OCI-LY7 (cell line): ENCODE results near the gene TMEM256. TPM values are rescaled to one million over a fixed set of nuclear protein-coding genes. Genes with fewer than 3 reads are reported as not detected.

Experiments
- BruUV-seq: library from RNA; stranded (reverse); fragments of 400-500 nt; replicated peaks from 2 replicates; lab custom pipeline; 2021; lab: Mats Ljungman, UMichigan
- CTCF ChIA-PET: fragments of 300-600 bp; sonication (Branson Sonifier 250); formaldehyde crosslinking; loops from one replicate; lab custom pipeline; 2022; ENCODE audit warnings: antibody characterized with exemption; ENCODE audit not compliant: unreplicated experiment; lab: Charles Lee
- POLR2A ChIA-PET: fragments of 300-600 bp; sonication (Branson Sonifier 250); formaldehyde crosslinking; loops from one replicate; lab custom pipeline; 2022; ENCODE audit warnings: antibody characterized with exemption; lab: Charles Lee
- DNase-seq: peaks from one replicate; pipeline ENCODE4 v3.0.0-alpha.2; 2015; ENCODE audit warnings: low spot score
- H2AFZ ChIP-seq: fragments of 200-600 bp; sonication (generic), shearing (Covaris generic); 2 replicates; pipeline ENCODE4 v1.6.1; 2014; ENCODE audit warnings: mild to moderate bottlenecking, antibody characterized with exemption, low read length, moderate library complexity
- H3K27ac ChIP-seq: fragments of 200-600 bp; sonication (generic); 2 replicates; pipeline ENCODE4 v1.5.1; 2014; ENCODE audit warnings: mixed run types, low read depth, mild to moderate bottlenecking, moderate library complexity, low read length, inconsistent platforms; ENCODE audit not compliant: poor library complexity, severe bottlenecking
- H3K36me3 ChIP-seq: fragments of 200-600 bp; sonication (generic); 2 replicates; pipeline ENCODE4 v1.6.1; 2014; ENCODE audit warnings: mild to moderate bottlenecking, antibody characterized with exemption, low read length, moderate library complexity, mixed read lengths; ENCODE audit not compliant: insufficient read depth
- H3K4me1 ChIP-seq: fragments of 200-600 bp; sonication (generic); 2 replicates; pipeline ENCODE4 v1.5.1; 2014; ENCODE audit warnings: mild to moderate bottlenecking, low read length; ENCODE audit not compliant: insufficient read depth, poor library complexity, severe bottlenecking
- H3K4me2 ChIP-seq: fragments of 200-600 bp; sonication (generic); 2 replicates; pipeline ENCODE4 v1.6.1; 2014; ENCODE audit warnings: mild to moderate bottlenecking, low read length
- H3K4me3 ChIP-seq: fragments of 200-600 bp; sonication (generic); 2 replicates; pipeline ENCODE4 v1.5.1; 2014; ENCODE audit warnings: mild to moderate bottlenecking, low read depth, low read length; ENCODE audit not compliant: poor library complexity, severe bottlenecking
- H3K79me2 ChIP-seq: fragments of 200-600 bp; sonication (generic); 2 replicates; pipeline ENCODE4 v1.6.1; 2016; ENCODE audit warnings: low read depth, mild to moderate bottlenecking, low read length, moderate library complexity, mixed read lengths; ENCODE audit not compliant: insufficient read depth
- H3K9me2 ChIP-seq: fragments of 200-600 bp; sonication (generic); 2 replicates; pipeline ENCODE4 v1.6.1; 2016; ENCODE audit warnings: mild to moderate bottlenecking, low read length, mixed read lengths; ENCODE audit not compliant: insufficient read depth
- H3K9me3 ChIP-seq: fragments of 200-600 bp; sonication (generic); 2 replicates; pipeline ENCODE4 v1.6.1; 2014; ENCODE audit warnings: mild to moderate bottlenecking, mixed run types, low read length, mixed read lengths
- H4K20me1 ChIP-seq: fragments of 200-600 bp; sonication (generic); 2 replicates; pipeline ENCODE4 v1.6.1; 2014; ENCODE audit warnings: mild to moderate bottlenecking, antibody characterized with exemption, low read length, moderate library complexity, mixed read lengths; ENCODE audit not compliant: insufficient read depth
- CTCF ChIP-seq: fragments of 200-600 bp; sonication (generic); conservative IDR thresholded peaks from 2 replicates; pipeline ENCODE4 v1.5.1; 2014; ENCODE audit warnings: mild to moderate bottlenecking, antibody characterized with exemption, low read length, moderate library complexity, mixed read lengths
- EZH2phosphoT487 ChIP-seq: fragments of 200-600 bp; sonication (generic); IDR thresholded peaks from 2 replicates; pipeline ENCODE4 v1.6.1; 2018; ENCODE audit warnings: low read depth, borderline replicate concordance, mild to moderate bottlenecking, mixed run types, antibody characterized with exemption, low read length, moderate library complexity, mixed read lengths
- intact Hi-C: fragments of 100-400 bp; cut with micrococcal nuclease; formaldehyde crosslinking; loops from one replicate; pipeline ENCODE4 v1.10.0; 2022; ENCODE audit not compliant: unreplicated experiment
- total RNA-seq, 2 experiments: library from RNA; depleted of rRNA in 1 of 2; stranded (reverse); fragments of >200 nt in 1 of 2; shearing (Covaris generic) in 1 of 2; gene quantifications; 2 replicates each; pipeline ENCODE4 v1.2.3, GENCODE V29; 2014 to 2022

The TMEM256 gene
- total RNA-seq, 2 experiments from 2014 or later = 96.6 to 165 TPM

DNA sequence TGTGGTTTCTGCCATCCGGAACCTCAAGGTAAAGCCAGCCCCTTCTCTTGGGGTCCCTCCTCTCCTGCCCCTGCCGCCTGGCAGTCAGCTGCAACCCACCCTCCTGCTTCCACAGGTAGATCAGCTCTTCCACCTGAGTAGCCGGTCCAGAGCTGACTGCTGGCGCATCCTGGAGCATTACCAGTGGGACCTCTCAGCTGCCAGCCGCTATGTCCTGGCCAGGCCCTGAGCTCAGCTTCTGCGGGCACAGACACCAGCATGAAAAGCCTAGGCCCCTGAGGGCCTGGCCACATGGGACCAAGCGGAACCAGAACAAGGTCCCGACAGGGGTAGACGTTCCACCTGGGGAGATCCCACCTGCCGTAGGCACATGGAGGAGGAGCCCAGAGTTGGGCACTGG is 15.0 kb downstream of the TMEM256 start:
- Histone ChIP-seq H2AFZ (no peak overlapping the region), H3K27ac (no peak overlapping the region), H3K79me2 (no peaks in the 10 kb centered on the region), H3K4me1 (peaks cover 17% of the 10 kb centered on the region), H3K9me2 (no peaks in the 10 kb centered on the region), H3K4me3 (no peak overlapping the region), H3K4me2 (no peak overlapping the region), H3K9me3 (no peaks in the 10 kb centered on the region), H3K36me3 (peaks cover 12% of the 10 kb centered on the region; the same call in 1 of the 2 replicates), H4K20me1 (no peaks in the 10 kb centered on the region)
- TF ChIP-seq CTCF = no peak
- no peak for TF ChIP-seq EZH2phosphoT487
- DNase-seq = no peak
- intact Hi-C loops = no loop called here
- ChIA-PET CTCF (no interaction called here), POLR2A (interaction anchor here (0.5 kb wide), 1 partner anchor 175 kb away, joined by 4 read pairs; no protein-coding TSS in a partner anchor)
- BruUV-seq = no TSS peak

- ChIA-PET CTCF (no interaction called here), POLR2A (interaction anchor here (0.6 to 1.0 kb wide), 3 partner anchors 10 to 54 kb away, joined by 3 read pairs; partner anchors contain the start of gene PLSCR3)
- Histone ChIP-seq H3K4me1 (peaks cover 11% of the 10 kb centered on the region), H3K79me2 (no peaks in the 10 kb centered on the region), H4K20me1 (no peaks in the 10 kb centered on the region), H3K9me3 (0 out of 2 replicates have a peak, but pooled peaks cover 1% of the 10 kb centered on the region), H3K36me3 (no peaks in the 10 kb centered on the region), H2AFZ (peak overlapping the region; percentile 61; the same call in 1 of the 2 replicates), H3K27ac (no peak overlapping the region), H3K4me2 (peak overlapping the region; percentile 72), H3K9me2 (no peaks in the 10 kb centered on the region), H3K4me3 (peak overlapping the region; percentile 64)
- intact Hi-C loops = loop anchor here (2.0 kb wide), 1 partner anchor 24 kb away; no protein-coding TSS in a partner anchor
- TF ChIP-seq EZH2phosphoT487 = no peak
- TF ChIP-seq CTCF = no peak
- no TSS peak for BruUV-seq
- peak; percentile 14 for DNase-seq
Observed at GRCh38 chr17:7384489-7385081, 19.3 kb downstream of the TMEM256 start.
